Stimulated activated CD4-positive, alpha-beta T cell treated with anti-CD3 and anti-CD28 coated beads, TNF-alpha, amount 100 ng/mL, for 24 hours (primary cell): ENCODE results near the gene KRTAP10-9.
"Not testable (repeated sequence)": the region's sequence is repeated elsewhere in the genome, so short reads cannot be mapped to it uniquely, and the experiment has no call there.

ENCODE experiments used
- DNase-seq, 3 experiments: peaks; one replicate each; pipeline ENCODE4 v3.0.0-alpha.2; 2020; ENCODE audit warnings: low read depth in 3 of 3

KRTAP10-9 gene

DNA sequence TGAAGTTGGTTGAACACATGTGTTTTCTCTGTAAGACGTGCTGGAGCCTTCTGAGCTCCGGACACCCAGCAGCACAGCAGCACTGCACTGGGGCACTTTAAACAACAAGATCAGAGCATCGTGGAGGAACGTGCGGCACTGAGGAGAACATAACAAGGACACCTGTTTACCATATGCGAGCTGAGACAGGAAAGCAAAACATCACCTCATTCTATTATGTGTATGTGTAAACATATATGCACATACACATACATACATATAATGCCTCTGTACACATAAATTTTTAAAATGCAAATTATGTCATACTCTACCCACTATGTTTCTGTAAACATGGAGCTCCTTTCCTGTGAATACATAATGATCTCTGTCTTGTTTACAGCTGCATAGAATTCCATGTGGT, 31.4 kb upstream of the KRTAP10-9 start:
- no peak for DNase-seq

GRCh38 chr21:44596068-44596725, 30.7 kb upstream of the KRTAP10-9 start:
- no peak for DNase-seq

GRCh38 chr21:44598061-44598460, 28.8 kb upstream of the KRTAP10-9 start:
- DNase-seq, result no peak

GRCh38 chr21:44599264-44600029, 27.4 kb upstream of the KRTAP10-9 start:
- DNase-seq, result no peak

DNA sequence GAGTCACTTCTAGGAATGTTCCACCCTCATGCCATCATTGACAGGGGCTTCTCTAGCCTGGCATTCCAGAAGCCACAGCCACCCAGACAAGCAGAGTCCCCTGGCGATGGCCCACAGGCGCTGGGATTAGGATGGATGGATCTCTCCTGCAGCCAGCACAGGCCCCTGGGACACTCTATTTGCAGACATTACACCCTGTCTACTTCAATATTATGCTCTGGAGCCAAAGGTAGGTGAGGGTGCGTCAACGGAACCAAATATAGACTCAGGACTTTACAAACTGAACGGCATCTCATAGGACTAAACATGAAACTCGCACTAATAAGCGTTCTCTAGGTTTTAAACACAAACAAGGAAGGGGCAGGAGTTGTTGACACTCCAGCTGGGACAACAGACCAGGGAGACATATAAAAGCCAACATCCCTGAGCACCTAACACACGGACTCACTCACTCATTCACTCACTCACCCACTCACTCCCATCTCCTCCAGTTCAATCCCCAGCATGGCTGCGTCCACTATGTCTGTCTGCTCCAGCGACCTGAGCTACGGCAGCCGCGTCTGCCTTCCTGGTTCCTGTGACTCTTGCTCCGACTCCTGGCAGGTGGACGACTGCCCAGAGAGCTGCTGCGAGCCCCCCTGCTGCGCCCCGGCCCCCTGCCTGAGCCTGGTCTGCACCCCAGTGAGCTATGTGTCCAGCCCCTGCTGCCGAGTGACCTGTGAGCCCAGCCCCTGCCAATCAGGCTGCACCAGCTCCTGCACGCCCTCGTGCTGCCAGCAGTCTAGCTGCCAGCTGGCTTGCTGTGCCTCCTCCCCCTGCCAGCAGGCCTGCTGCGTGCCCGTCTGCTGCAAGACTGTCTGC, 26.5 kb upstream of the KRTAP10-9 start, which contains the start of gene KRTAP10-7:
Gene KRTAP10-7, plus strand, starts transcription at position 480 of the 861 bp plus-strand sequence. Its CDS starts 25 bp downstream, at position 505.
- DNase-seq, result not testable (repeated sequence)

DNA sequence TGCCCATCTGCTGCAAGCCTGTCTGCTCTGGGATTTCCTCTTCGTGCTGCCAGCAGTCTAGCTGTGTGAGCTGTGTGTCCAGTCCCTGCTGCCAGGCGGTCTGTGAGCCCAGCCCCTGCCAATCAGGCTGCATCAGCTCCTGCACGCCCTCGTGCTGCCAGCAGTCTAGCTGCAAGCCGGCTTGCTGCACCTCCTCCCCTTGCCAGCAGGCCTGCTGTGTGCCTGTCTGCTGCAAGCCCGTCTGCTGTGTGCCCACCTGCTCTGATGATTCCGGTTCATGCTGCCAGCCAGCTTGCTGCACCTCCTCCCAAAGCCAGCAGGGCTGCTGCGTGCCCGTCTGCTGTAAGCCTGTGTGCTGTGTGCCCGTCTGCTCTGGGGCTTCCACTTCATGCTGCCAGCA, 25.8 kb upstream of the KRTAP10-9 start:
- not testable (repeated sequence) for DNase-seq

DNA sequence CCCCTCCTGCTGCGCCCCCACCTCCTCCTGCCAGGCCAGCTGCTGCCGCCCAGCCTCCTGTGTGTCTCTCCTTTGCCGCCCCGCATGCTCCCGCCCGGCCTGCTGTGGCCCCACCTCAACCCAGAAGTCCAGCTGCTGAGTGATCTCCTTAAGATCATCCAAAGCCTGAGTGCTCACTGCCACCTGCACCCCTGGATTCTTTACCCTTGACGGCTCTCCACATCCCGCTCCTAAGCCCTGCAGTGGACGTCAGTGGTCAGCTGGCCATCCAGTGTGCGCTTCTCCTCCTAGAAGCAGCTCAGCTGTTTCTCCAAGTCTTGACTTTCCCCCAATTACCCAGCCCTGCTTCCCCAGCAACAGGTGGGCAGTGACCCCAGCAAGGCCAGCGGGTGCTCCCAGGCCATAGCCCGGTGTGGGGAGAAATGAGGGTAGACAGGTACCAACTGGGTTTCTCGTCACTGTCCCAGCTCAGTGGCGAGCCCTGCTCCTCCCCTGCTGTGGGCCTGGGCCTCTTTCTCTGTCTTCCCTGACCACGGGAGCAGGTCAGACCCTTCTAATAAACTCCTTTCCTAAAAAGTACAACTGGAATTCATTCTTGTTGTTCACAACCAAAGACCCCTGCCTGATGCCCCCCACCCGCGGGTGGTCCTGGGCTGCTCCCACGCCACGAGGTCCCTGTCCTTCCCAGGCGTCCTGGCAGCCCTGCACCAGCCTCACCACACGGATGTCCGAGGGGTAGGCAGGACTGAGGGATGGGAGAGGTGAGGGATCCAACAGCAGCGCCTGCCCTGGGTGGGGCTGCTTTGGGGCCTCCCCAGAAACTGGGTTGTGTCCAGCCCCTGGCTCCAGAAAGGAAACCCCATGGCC, 25.1 kb upstream of the KRTAP10-9 start:
- no peak for DNase-seq

- DNase-seq, result no peak
These were observed 24.4 kb upstream of the KRTAP10-9 start for GRCh38 chr21:44602463-44602850.

GRCh38 chr21:44603109-44603875, 23.6 kb upstream of the KRTAP10-9 start:
- no peak for DNase-seq

DNA sequence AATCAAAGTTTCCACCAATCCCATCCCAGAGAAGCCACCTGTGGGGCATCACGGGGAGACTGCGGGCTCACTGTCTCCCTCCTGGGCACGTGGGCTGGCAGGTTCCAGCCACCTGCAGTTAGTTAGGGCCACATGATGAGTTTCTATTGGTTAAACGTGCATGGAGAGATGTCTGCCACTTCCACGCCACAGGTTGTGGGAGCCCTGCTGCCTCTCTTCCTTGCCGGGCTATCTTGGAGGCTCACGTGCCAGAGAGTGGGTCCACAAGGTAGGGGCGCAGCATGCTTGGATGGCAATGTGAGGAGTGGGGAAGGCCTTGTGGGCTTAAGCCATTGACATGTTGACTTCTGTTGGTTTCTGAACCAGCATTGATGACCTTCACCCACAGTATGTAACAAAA, 23.0 kb upstream of the KRTAP10-9 start:
- no peak for DNase-seq

- no peak for DNase-seq
These were observed 20.4 kb upstream of the KRTAP10-9 start for GRCh38 chr21:44606495-44606894.

DNA sequence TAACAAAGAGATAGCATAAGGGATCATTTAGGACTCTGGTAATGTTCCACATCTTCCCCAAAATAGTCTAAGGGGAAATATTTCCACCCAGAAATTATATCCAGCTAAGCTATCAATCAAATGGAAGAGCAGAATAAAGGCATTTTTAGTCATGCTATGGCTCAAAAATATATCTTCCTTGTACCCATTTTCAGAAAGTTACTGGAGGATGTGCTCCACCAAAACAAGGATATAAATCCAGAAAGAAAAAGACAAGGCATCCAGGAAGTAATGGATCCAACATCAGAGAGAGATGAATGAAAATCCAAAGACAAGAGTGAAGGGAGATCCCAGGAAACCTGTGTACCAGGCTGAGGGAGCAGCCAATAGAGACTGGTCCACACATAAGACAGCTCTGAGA, 17.7 kb upstream of the KRTAP10-9 start:
- DNase-seq, result no peak

DNA sequence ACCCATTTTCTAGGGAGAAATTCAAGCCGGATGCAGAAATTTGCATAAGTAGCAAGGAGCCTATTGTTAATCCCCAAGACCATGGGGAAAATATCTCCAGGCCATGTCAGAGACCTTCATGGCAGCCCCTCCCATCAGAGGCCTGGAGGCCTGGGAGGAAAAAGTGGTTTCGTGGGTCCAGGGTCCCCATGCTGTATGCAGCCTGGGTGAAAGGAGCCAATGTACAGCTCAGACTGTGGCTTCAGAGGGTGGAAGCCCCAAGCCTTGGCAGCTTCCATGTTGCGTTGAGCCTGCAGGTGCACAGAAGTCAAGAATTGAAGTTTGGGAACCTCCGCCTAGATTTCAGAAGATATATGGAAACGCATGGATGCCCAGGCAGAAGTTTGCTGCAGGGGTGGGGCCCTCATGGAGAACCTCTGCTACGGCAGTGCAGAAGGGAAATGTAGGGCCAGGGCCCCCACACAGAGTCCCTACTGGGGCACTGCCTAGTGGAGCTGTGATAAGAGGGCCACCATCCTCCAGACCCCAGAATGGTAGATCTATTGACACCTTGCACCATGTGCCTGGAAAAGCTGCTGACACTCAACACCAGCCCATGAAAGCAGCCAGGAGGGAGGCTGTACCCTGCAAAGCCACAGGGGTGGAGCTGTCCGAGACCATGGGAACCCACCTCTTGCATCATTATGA, 16.6 kb upstream of the KRTAP10-9 start:
- DNase-seq, result not testable (repeated sequence)

- no peak for DNase-seq
These were observed 15.3 kb upstream of the KRTAP10-9 start for GRCh38 chr21:44611551-44611950.

- DNase-seq, result no peak
These were observed 14.8 kb upstream of the KRTAP10-9 start, which contains the start of gene KRTAP10-8 for GRCh38 chr21:44612029-44612486. Gene KRTAP10-8 (plus strand): TSS chr21:44612079. CDS start chr21:44612101, 22 bp downstream.

DNA sequence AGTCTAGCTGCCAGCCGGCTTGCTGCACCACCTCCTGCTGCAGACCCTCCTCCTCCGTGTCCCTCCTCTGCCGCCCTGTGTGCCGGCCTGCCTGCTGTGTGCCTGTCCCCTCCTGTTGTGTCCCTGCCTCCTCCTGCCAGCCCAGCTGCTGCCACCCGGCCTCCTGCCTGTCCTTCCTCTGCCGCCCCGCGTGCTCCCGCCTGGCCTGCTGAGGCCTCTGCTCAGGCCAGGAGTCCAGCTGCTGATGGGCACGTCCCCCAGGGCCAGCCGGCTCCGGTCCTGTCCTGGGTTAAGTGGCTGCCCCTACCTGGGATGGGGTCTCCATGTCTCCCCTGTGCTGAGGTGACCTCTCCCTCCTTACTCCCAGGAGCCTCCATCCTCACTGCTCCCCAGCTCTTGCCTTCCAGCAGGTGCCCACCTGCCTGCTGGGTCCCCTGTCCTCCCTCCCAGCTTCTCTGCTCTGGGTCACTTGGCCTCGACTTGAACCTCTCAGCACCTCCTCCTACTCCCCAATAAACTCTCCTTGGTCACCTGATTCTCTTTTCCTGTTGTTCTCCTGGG, 14.1 kb upstream of the KRTAP10-9 start:
- no peak for DNase-seq

- DNase-seq, result no peak
These were observed 13.3 kb upstream of the KRTAP10-9 start for GRCh38 chr21:44613386-44614155.

DNA sequence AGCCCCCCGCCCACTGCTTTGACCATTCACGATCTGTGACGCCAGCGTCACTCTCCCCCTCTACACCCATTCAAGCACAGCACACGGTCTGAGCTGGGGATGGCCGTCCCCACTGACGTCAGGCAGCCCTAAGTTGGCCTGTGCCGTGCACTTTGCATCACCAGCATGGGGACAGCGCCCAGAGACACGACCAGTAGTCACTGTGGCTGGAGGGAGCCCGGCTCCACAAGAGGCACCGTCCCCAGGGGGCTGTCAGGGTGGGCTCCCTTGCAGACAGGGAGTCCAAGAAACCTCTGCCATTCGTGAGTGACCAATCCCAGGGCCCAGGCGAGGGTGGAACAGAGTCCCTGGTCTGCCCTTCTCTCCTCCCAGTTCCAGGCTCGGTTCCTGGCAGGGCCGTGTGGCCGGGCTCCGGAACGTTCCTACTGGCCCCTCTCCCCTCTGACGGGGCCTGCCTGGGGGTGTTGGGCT, 12.7 kb upstream of the KRTAP10-9 start:
- DNase-seq, result no peak
